ENCODE data around the gene MRPL55. TPM values are rescaled to one million over a fixed set of nuclear protein-coding genes. Genes with fewer than 3 reads are reported as not detected.
A peak's percentile ranks its signal among the peaks of the same experiment; 100 is the strongest.

Gene MRPL55
- total RNA-seq, 1 donor from 2014 or later: 42.4 TPM

GRCh38 chr1:228104526-228105269 lies 4.4 kb downstream of the MRPL55 start:
- peaks cover 17% of the 10 kb centered on the region for H3F3A ChIP-seq (ENCODE audit: low read depth)
- peaks cover 30% of the 10 kb centered on the region for H3K79me2 ChIP-seq (ENCODE audit: low read depth)
- TF ChIP-seq EZH2 (IDR thresholded peaks at IDR 0.05): no peak
- no peak for TF ChIP-seq EZH2phosphoT487 (IDR thresholded peaks at IDR 0.05)
- no peak for TF ChIP-seq CTCF (IDR thresholded peaks at IDR 0.05)
- DNase-seq (ENCODE audit: low spot score): no peak
- H4K20me1 ChIP-seq (ENCODE audit: low read depth): peaks cover 15% of the 10 kb centered on the region
- no peak overlapping the region for H3K4me3 ChIP-seq
- H3K4me2 ChIP-seq: no peak overlapping the region
- H3K4me1 ChIP-seq: peaks cover 11% of the 10 kb centered on the region
- H3K9ac ChIP-seq: no peak overlapping the region
- no peak overlapping the region for H2AFZ ChIP-seq (replicated peaks)
- Mint-ChIP-seq H3K27me3 (ENCODE audit: insufficient read depth, low read depth) (peaks cover 15% of the 10 kb centered on the region), H3K27ac (peak overlapping the region; percentile 47), H3K4me1 (peaks cover 27% of the 10 kb centered on the region), H3K36me3 (peaks cover 4% of the 10 kb centered on the region), H3K9me3 (no peaks in the 10 kb centered on the region), H3K4me3 (peak overlapping the region; percentile 95)
- H3K27ac ChIP-seq: no peak overlapping the region
- no peaks in the 10 kb centered on the region for H3K9me3 ChIP-seq (ENCODE audit: low read depth)
- no peaks in the 10 kb centered on the region for H3K36me3 ChIP-seq
- H3K27me3 ChIP-seq: peaks cover 1% of the 10 kb centered on the region

GRCh38 chr1:228102791-228103620 lies 6.1 kb downstream of the MRPL55 start, which contains the start of gene C1orf35:
C1orf35 (minus strand) TSS chr1:228103325; CDS start chr1:228103227, 98 bp downstream.
- Histone ChIP-seq H2AFZ (replicated peaks) (peak within 1 kb of the TSS; percentile 30), H3F3A (ENCODE audit: low read depth) (peaks cover 21% of the 10 kb centered on the region), H3K4me1 (peaks cover 8% of the 10 kb centered on the region), H3K27ac (peak within 1 kb of the TSS; percentile 52), H3K9ac (peak within 1 kb of the TSS; percentile 83), H3K9me3 (ENCODE audit: low read depth) (no peaks in the 10 kb centered on the region), H3K36me3 (no peaks in the 10 kb centered on the region), H3K4me2 (peak within 1 kb of the TSS; percentile 94), H3K27me3 (no peaks in the 10 kb centered on the region), H3K79me2 (ENCODE audit: low read depth) (peaks cover 19% of the 10 kb centered on the region), H3K4me3 (peak within 1 kb of the TSS; percentile 70), H4K20me1 (ENCODE audit: low read depth) (peaks cover 28% of the 10 kb centered on the region)
- peak; percentile 98 for DNase-seq (ENCODE audit: low spot score)
- Mint-ChIP-seq H3K27me3 (ENCODE audit: insufficient read depth, low read depth) (peaks cover 11% of the 10 kb centered on the region), H3K9me3 (no peaks in the 10 kb centered on the region), H3K27ac (peak within 1 kb of the TSS; percentile 94), H3K4me1 (peaks cover 21% of the 10 kb centered on the region), H3K4me3 (peak within 1 kb of the TSS; percentile 95), H3K36me3 (peaks cover 15% of the 10 kb centered on the region)
- TF ChIP-seq CTCF (IDR thresholded peaks at IDR 0.05) (no peak), EZH2 (IDR thresholded peaks at IDR 0.05) (no peak), EZH2phosphoT487 (IDR thresholded peaks at IDR 0.05) (no peak)

- TF ChIP-seq EZH2 (IDR thresholded peaks at IDR 0.05) (peak; percentile 27), EZH2phosphoT487 (IDR thresholded peaks at IDR 0.05) (no peak), CTCF (IDR thresholded peaks at IDR 0.05) (peak; percentile 48)
- no peak overlapping the region for H3K27ac Mint-ChIP-seq
- H3K36me3 ChIP-seq: no peaks in the 10 kb centered on the region
These were observed 6.9 kb downstream of the MRPL55 start for GRCh38 chr1:228101994-228102790.

More at GRCh38 chr1:228101994-228102790, 6.9 kb downstream of the MRPL55 start:
- H3K27me3 Mint-ChIP-seq (ENCODE audit: insufficient read depth, low read depth): peaks cover 11% of the 10 kb centered on the region
- Histone ChIP-seq H3K9ac (peak overlapping the region; percentile 83), H3F3A (ENCODE audit: low read depth) (peaks cover 21% of the 10 kb centered on the region), H3K4me3 (peak overlapping the region; percentile 70), H3K79me2 (ENCODE audit: low read depth) (peaks cover 17% of the 10 kb centered on the region), H4K20me1 (ENCODE audit: low read depth) (peaks cover 35% of the 10 kb centered on the region), H2AFZ (replicated peaks) (no peak overlapping the region), H3K27me3 (no peaks in the 10 kb centered on the region), H3K4me1 (peaks cover 8% of the 10 kb centered on the region), H3K4me2 (peak overlapping the region; percentile 94), H3K9me3 (ENCODE audit: low read depth) (no peaks in the 10 kb centered on the region), H3K27ac (no peak overlapping the region)
- H3K4me1 Mint-ChIP-seq: peaks cover 21% of the 10 kb centered on the region
- peak; percentile 71 for DNase-seq (ENCODE audit: low spot score)
- peaks cover 22% of the 10 kb centered on the region for H3K36me3 Mint-ChIP-seq
- peak overlapping the region; percentile 86 for H3K4me3 Mint-ChIP-seq
- no peaks in the 10 kb centered on the region for H3K9me3 Mint-ChIP-seq
